ENCODE measurements around the gene VSIG2.
A peak's percentile ranks its signal among the peaks of the same experiment; 100 is the strongest.
"Not testable (repeated sequence)": the region's sequence is repeated elsewhere in the genome, so short reads cannot be mapped to it uniquely, and the experiment has no call there.

Gene VSIG2, protein sequence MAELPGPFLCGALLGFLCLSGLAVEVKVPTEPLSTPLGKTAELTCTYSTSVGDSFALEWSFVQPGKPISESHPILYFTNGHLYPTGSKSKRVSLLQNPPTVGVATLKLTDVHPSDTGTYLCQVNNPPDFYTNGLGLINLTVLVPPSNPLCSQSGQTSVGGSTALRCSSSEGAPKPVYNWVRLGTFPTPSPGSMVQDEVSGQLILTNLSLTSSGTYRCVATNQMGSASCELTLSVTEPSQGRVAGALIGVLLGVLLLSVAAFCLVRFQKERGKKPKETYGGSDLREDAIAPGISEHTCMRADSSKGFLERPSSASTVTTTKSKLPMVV

DNA sequence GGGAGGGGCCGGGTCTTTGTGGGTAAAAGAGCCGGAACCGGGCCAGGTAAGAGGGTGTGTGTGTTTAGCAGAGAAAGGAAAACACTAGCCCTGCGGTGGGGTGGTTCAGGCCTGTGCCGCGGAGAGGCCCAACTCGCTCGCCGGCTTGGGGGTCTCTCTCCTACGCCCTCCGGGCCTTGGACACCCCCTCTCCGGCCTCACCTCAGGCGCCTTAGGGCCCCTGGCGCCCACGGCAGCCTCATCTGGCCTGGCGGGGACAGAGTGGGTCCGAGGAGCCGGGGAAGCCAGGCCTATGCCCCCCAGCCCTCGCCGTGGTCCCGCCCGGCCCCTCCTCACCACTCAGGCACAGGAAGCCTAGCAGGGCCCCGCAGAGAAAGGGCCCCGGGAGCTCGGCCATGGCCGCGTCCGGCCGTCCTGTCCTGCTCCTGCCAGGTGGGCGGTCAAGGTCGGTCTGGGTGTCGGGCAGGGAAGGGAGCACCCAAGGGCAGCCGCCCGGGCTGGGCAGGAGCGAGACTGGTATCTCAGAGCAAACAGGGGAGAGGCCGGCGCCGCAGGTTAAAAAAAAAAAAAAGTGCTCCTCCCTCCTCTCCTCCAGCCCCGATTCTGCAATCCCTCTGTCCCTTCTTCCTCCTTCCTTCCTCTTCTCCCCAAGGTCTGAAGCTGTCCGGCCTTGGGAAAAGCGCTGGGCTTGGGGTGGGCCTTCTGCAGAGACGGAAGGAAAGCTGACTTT, at the start of gene VSIG2:
Gene VSIG2 (minus strand): TSS at position 515 of the 730 bp plus-strand sequence. CDS start 118 bp downstream, at position 397.
- no peak for DNase-seq

DNA sequence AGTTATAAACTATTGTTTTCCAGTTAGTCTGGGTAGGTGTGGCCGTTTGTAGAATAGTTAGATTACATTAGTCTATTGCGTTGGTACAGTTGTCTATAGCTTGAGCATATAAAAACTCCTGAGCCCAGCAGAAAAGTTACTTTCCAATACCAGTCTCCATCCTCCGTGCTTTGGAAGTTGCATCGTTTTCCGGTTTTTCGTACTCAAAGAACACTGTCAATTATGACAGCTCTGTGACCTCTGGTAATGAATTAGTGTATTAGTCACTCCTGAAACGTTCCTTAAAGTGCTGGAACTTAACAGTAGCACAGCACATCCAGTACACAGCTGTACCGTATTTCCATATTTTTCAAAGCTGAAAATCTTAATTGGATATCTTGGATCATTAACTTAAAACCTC, 49.0 kb upstream of the VSIG2 start:
- no peak for DNase-seq

DNA sequence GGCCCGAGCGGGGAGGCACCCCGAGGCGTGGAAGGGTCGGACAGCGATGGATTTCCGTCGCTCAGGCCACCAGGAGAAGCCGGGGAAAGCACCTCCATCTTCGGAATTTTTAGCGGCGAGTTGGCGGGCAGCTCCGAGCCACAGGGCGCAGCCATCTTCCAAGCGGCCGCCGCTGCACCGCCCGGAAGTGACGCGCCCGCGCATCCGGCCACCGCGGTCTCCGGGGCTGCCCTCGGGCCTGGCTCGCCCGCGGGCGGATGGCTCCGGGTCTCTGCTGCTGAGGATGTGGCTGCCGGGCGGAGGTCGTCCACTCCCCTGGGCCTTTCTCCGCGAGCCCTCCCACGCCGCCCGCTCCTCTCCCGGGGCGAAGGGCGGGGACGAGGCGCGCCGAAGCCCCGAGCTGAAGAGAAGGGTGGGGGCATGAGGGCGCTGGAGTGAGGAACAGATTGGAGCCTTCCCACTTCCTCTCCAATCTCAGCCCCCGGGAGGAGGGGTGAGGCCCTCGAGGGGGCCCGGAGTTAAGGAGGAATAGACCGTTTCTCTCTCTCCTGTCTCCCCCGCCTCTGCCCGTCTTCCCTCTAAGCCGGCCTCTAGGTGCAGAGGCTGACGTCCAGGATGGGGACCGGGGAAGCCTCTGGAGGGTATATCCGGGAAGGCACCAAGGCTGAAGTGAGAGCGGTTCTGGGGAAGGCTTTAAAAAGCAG, 48.3 kb upstream of the VSIG2 start, which contains the start of gene MSANTD2:
Gene MSANTD2 (minus strand): TSS at position 181 of the 704 bp plus-strand sequence. CDS start 26 bp downstream, at position 155.
- peak; percentile 73 to 94 for DNase-seq

DNA sequence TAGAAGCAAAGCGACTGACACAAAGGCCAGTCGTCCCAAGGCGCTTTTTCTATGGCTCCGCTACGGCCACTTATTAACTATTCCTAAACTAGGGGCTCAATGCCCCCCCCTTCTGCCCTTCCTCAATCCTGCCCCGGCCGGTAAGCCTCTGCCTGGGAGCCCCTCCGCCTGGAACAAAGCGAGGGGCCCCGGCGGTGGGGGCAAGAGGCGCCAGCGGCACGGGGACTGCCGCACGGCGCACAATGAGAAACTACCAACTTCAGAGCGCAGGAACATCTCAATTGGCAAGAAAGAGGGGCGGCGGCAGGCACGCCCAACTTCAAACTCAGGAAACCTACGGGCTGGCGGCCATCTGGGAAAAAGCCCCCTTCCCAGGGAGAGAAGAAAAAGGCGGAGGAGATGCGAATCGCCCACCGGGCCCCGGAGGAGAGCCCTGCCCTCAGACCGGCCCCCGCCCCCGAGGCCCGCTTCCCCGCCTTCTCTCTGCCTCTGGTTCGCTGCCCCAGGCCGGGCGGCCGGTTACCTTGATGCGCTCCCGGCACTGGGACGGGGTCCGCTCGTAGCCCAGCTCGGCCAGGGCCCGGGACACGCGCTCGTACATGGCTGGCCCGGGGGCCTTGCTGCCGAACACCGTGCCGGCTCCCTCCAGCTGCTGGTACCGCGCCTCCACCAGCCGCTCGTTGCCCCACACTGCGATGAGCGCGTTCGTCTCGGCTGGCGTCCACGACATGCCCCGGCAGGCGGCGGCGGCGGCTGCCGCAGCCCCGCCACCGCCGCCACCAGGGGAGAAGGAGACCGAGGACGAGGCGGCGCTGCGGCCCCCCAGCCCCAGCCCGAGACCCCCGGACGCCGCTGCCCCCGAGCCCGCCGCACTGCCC, 47.5 kb upstream of the VSIG2 start:
- peak; percentile 66 to 84 for DNase-seq

DNA sequence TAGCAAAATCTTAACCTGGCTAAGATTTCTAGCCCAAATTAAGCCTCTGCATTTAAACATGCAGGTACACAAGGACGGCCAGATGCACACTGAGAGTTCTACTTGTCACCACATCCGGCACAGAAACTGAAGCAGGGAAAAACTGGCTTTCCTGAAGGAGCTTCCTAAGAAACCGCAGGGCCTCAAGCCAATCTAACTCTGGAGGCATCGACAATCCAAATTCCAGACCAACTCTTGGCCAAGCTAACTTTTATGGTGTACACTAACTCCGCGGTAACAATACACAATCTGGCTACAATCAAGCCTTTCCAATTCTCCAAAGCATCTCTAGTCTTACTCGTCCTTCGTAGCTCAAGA, 46.9 kb upstream of the VSIG2 start:
- DNase-seq = peak in 1 of 2 experiments; percentile 73

DNA sequence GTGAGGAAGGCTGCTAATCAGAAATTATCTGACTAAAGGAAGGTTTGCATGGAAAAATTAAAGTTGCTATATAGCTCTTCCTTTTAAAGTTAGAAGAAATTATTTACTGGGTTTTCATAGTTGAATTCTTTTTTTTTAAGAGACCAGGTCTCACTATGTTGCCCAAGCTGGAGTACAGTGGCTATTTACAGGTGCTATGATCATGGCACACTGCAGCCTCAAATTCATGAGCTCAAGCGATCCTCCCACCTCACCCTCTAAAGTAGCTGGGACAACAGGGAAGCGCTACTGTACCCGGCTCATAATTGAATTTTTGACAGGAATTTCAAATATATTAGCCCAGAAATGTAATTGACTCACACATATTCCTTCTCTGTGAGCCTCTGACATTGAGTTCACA, 44.3 kb upstream of the VSIG2 start:
- DNase-seq = no peak

DNA sequence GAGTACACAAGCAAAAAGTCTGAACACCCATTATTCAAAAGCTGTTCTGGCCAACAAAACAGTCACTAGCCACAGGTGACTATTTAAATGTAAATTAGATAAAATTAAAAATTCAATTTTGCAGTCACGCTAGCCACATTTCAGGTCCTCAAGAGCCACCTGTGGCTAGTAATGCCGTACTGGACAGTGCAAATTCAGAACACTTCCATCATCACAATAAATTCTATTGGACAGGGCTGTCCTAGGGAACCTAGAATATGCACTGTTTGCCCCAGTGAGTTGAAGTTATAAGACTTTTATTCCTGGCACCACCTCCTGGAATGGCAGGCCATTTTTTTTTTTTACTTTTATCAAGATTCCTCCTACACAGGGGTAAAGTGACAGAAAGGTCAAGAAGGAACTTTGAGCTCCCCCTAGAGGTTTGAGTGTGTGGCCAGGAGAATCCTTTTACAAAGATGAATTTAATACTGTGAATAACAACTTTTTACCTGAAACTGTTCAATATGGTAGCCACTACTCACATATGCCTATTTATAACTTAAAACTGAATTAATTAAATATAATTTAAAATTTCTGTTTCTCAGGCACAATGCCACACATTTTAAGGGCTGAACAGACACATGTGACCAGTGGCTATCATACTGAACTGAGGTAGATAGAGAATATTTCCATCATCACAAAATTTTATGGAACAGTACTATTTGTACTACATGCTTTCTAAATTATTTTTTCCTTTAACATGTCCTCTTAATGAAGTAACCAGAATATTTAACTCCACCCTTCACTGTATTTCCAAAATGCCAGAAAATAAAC, 41.6 kb upstream of the VSIG2 start:
- peak; percentile 63 to 87 for DNase-seq

DNA sequence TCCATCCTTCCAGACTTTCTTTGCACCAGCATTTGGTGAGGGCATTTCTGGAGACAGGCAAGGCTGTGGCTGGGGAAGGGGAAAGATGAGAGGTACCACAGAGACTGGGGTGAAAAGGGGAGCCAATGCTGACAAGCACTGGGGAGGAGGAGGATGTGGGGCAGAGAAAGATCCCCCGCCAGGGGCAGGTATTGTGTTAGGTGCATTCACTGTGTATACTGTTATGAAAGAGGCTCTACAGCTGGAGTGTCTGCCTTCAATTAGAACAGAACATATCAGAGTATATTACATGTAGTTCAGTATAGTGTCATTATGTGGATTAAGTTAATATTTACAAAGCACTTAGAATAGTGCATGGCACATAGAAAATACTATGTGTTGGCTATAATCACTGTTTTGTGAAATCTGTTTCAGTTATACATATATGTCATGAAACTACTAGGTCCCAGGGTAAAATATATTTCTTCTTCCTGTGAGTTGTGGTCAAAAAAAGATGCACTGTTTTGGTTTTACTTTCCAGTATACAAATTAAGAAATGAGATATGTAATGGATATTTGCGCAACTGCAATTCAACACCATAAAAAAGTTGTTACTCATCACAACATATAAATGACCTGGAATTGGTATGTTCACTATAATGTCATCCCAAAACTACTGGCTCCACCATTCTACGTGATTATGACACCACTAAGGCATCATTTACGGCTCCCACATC, 39.7 kb upstream of the VSIG2 start:
- DNase-seq = no peak

DNA sequence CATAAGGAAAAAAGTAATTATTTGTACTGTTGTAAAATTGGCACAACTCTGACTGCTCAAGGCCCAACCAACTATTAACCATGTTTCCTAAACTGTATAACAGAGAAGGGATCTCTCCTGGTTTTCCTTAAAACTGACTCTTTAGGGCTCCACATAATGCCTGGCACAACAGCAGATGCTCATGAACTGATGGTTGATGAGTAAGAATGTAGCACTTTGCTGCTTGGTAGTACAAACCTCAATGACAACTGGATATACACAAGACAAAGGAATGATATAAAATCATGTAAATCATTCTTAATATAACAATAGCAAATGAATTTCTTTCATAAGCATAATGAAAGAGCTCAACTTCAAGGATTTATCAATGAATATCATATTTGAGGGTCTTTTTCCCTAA, 36.5 kb upstream of the VSIG2 start:
- no peak for DNase-seq

DNA sequence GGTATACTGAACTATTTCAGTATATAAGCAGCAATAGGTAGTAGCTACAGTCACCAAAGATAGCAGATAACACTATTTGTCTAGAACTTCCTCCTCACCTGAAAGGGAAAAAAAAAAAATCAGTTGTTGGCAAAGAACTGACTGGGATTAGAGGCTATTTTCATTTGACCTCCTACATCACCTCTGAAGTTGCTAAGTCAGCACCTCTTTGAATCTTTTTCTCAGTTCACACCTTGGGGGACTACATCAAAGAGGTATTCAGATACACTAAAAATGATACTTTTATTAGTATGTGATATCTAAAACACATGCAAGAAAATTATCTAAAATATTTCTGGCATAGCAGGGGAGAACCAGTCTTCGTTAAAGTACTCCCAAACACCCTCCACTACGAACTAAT, 32.0 kb upstream of the VSIG2 start:
- no peak for DNase-seq

DNA sequence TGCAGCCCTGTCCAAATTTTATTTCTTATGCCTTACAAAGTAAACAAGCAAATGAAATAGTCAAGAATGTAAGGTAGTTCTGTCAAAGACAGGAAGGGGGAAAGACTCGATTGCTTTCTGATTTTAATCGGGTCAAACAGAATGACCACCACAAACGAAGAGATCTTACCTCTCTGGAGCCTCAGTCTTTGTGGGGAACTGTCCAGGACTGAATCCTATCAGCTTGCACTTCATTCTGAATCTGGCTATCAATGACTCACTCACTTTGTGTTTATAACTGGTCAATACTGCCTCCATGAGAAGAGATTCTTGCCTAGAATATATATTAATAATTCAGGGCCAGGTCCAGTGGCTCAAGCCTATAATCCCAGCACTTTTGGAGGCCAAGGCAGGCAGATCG, 30.9 kb upstream of the VSIG2 start:
- DNase-seq = no peak

DNA sequence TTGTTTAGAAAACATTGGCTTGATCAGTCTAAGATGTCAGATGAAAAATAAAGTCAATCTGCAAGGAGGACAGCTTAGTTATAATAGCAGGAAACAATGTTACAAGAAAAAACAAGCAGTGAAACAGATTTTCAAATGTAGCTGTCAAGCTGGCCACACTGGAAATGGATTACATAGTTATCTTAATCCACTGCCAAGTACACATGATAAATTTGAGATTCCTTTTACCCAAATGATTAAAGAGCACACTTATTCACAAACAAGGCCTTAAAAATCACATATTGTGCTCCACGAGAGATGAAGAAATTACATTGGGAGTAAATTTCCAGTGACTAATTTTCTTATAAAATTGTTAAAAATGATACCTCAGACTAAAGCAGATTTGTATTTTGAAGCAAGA, 27.5 kb upstream of the VSIG2 start:
- DNase-seq = no peak

DNA sequence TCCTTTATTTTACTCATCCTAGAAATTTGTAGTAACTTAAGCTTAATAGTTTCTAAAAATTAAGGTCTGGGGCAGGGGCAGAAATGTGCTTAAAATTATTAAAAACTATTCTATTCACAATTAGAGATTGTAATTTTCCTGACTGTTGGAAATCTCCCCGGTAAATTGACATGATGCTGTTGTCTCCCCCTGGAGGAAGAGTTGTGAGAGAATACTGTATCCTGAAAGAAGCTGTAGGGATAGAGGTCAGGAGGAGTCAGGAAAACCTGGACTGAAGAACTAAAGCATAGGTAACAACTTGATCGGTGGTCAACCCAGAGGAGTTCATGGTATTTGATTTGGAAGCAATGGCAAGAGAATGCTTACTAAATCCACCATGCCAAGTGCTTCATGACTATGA, 26.2 kb upstream of the VSIG2 start:
- peak in 1 of 2 experiments; percentile 38 for DNase-seq

DNA sequence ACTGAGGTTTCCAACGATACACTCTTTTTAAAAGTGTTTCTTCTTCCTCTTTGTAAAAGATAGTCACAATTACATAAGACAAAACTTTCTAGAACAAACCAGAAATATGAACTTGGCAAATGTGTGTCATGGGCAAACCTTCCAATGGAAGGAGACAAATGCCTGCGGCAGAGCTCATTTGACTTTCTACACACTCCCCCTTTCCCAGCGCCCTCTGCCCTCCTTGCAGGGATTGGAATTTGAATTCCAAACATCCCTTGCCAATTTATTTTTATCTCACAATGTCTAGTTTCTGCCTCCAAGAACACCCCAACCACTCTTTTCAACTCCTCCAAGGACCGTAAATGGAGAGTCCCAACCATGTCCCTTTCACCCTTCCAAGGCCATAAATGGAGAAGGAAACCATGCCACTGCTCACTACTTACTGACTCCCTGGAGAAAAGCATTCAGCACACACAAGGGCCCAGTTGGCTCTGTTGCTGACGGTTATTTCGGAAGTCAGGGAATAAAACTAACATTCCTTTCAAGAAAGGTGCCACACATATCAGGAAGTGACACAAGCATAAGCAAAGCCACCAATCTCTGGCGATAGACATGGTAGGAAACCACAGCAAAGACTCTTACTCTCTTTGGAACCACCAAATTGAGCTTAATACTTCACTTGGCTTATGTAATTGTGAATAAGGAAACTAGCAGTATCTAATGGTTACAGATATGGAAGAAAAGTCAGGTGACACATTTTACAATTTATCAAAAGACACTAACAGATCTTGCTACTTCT, 25.0 kb upstream of the VSIG2 start:
- DNase-seq = no peak

DNA sequence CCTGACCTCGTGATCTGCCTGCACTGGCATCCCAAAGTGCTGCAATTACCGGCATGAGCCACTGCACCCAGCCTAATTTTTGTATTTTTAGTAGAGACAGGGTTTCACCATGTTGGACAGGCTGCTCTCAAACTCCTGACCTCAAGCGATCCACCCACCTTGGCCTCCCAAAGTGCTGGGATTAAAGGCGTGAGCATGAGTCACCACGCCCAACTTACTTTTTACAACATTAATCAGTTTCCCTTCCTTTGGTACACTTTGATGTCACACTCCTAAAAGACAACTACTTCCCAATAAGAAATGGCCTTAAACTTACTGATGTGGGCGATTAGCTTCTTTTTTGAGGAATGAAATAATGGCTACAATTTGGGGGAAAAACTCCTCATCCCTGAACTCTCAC, 18.9 kb upstream of the VSIG2 start:
- not testable (repeated sequence) for DNase-seq

DNA sequence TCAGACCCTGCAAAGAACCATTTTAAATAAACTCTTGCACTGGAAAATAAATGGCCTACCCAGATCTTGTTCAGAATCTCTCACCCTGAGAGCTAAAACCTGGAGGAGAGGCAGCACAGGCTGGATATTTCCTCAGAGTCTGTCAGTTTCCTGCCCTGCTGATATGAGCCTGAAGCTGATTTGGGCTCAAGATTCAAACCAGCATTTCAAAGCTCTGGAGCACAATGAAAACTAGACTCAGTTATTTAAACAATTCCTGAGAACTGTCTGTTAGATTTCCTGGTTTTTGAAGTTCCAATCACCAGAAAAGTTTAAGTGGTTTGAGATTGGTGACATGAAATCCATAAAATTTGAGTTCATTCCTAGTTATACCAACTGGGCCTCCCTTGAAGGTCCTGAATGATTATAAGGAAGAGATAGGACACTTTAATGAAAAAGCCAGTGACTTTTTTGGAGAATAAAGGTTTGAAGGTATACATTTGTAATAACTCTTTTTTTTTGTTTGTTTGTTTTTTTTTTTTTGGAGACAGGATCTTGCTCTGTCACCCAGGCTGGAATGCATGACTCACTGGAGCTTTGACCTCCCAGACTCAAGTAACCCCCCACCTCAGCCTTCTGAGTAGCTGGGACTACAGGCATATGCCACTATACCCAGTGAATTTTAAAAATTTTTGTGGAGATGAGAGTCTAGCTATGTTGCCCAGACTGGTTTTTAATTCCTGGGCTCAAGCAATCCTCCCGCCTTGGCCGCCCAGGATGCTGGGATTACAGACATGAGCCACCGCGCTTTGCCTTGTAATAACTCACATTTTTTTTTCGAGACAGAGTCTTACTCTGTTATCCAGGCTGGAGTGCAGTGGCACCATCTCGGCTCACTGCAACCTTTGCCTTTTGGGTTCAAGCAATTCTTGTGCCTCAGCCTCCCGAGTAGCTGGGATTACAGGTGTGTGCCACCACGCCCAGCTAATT, 18.0 kb upstream of the VSIG2 start:
- DNase-seq = no peak

DNA sequence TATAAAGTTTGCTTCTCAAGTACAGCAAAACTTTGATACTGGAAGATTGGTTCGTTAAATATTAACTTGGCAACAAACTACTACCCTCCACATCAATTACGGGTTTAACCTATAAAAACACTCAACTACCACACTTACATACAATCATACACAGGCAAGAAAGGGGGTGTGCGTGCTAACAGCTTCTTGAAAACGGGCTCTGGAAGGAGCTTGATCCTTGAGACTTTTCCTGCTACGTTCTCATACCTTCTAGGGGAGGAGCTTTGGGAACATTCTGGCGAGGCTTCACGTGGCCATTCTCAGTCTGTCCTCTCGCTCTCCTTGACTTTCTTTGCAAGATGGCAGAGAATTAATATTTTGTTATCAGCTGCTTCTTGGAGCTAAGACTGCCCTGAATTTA, 16.9 kb upstream of the VSIG2 start:
- DNase-seq = no peak

DNA sequence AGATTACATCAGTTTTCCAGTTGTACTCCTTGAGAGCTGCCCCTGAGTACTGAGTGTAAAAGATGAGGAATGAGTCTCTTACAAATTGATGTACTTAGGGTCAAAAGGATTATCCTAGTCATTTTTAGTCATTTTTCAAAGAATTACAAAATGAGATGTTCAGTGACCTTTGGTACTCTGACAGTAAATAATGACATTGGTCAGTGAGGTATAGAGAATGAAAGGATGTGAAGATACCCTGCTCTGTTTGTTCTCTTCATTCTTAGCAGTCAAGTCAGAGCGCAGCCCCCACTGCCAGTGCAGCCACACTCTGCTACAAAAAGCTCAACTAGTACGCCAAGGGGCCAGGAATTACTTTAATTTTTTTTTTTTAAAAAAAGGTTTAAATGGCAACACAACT, 14.1 kb upstream of the VSIG2 start:
- no peak for DNase-seq

Measured in NCI-H526 (cell line).